Raji (cell line): ENCODE data around the gene B4GALT5.

Source experiments
- POLR2A ChIP-seq: IDR thresholded peaks from 2 replicates; pipeline ENCODE4 v1.6.1; 2011; ENCODE audit warnings: low read depth, low read length, control low read depth; ENCODE audit not compliant: insufficient read depth

B4GALT5 gene

DNA sequence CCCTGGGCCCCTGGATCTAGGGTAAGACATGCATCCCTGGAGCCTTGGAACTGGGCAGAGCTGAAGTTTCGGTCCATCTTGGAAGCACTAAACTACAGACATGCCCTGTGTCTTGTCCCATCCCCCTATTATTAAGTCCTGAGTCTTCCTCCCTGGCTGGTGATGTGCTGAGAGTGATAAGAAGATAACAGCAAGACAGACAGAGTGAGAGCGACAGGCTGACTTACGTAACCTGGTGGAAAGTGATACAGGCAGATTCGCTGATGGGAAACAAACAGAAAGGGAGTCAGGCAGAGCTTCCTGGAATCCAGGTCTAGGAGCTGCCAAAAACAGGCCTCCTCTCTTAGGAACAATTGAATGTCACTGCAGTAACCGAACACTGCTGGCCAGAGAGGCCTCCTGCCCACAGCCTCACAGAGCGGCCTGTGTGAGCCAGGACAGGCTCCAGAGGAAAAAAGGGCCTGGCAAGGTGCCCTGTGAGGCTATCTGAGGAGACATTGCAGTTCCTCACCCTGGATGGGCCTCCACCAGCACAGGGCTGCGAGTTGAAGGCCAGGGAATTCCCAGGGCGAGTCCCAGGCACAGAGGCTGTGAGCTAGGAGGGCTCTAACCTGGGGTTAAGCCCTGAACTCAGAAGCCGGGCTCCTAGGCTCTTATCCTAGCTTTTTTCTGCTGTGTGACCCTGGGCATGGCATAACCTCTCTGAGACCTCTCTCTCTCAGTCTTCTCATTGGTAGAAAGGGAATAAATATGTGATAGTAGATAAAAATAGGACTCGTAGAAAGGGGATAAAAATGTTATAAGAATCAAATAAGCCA, 34.2 kb upstream of the B4GALT5 start:
- TF ChIP-seq POLR2A, result no peak

DNA sequence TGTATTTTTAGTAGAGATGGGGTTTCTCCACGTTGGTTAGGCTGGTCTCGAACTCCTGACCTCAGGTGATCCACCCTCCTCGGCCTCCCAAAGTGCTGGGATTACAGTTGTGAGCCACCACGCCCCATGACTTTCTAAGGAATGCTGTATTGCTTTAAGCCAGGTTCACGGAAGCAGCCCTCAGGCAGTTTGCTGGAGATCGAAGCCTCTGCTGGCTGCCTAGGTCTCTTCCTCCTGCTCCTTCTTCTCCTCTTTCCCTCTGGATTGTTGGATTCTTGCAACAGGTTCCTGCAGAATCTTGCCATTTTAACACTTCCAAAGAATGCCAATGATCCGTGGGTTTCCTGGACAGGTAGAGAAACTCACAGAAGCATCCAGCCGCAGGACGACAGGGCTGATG, 29.3 kb upstream of the B4GALT5 start:
- no peak for TF ChIP-seq POLR2A

DNA sequence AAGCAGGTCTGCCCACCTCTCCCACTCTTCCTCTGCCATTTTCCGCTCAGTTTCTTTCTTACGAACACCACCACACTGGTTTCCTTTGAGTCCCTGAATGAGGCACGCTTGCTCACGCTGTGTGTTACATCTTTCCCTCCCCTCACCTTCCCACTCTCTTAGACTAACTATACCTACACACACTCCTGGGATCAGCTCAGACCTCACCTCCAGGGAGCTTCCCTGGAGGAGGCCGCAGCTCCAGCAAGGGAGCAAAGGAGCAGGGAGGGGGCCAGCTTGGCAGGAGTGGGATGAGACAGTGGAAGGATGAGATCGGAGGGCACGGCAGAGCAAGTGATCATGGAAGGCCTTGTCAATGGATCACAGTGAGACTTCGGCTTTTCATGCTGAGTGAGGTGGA, 28.3 kb upstream of the B4GALT5 start:
- no peak for TF ChIP-seq POLR2A

DNA sequence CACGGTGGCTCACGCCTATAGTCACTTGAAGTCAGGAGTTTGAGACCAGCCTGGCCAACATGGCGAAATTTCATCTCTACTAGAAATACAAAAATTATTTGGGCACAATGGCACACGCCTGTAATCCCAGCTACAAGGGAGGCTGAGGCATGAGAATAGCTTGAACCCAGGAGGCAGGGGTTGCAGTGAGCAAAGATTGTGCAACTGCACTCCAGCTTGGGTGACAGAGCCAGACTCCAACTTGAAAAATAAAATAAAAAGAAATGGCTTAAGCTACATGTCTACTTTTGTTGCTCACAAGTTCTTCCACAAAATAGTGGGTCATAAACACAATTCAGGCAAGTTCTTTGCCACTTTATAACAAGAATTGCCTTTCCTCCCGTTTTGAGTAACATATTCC, 27.1 kb upstream of the B4GALT5 start:
- no peak for TF ChIP-seq POLR2A

DNA sequence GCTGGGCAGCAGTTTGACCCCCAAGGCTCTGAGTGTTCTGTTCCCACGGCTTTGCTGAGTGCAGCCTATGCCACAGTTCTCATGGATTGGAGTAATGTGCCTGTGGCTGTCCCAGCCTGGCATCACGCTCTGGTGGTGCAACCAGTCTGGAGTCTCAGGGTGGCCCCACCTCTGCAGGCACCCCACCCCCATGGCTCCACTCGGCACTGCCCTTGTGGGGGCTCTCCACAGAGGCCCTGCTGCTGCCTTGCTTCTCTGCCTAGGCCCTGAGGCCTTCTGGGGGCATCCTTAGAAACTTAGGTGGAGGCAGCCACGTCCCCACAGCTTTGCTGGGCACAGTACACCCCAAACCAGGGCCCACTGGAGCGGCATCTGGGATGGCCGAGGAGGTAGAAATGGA, 25.4 kb upstream of the B4GALT5 start:
- TF ChIP-seq POLR2A, result no peak

DNA sequence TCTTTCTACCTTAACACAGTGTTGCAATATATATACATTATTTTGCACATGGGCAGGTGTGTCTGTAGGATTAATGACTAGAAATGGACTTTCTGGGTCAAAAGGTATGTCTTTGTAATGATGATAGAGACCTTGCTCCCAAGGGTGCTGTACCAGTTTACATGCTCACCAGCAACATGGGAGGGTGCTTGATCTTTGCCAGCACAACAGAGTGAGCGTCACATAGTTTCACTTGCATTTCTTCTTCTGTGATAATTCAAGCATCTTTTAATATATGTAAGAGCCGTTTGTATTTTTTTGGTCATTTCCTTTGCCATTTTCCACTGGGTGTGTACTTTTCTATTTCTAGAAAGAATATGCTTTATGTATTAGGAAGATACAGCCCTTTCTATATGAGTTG, 23.6 kb upstream of the B4GALT5 start:
- TF ChIP-seq POLR2A, result no peak

DNA sequence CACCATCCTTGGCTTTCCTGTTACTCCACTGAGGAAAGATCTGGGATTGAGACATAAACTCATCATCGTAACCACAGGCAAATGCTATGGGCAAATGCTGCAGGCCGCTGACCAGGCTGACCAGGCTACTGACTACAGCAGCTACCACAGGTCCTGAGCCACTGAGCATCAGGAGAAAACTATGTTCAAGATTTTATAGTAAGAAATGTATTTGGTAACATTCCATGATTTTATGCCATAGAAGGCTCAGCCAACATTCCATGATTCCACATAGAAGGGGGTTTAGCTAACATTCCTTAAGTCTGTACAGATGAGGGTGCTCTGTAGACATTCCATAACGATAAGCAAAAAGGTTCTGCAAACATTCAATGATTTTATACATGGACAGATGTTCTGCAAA, 16.1 kb upstream of the B4GALT5 start:
- no peak for TF ChIP-seq POLR2A

DNA sequence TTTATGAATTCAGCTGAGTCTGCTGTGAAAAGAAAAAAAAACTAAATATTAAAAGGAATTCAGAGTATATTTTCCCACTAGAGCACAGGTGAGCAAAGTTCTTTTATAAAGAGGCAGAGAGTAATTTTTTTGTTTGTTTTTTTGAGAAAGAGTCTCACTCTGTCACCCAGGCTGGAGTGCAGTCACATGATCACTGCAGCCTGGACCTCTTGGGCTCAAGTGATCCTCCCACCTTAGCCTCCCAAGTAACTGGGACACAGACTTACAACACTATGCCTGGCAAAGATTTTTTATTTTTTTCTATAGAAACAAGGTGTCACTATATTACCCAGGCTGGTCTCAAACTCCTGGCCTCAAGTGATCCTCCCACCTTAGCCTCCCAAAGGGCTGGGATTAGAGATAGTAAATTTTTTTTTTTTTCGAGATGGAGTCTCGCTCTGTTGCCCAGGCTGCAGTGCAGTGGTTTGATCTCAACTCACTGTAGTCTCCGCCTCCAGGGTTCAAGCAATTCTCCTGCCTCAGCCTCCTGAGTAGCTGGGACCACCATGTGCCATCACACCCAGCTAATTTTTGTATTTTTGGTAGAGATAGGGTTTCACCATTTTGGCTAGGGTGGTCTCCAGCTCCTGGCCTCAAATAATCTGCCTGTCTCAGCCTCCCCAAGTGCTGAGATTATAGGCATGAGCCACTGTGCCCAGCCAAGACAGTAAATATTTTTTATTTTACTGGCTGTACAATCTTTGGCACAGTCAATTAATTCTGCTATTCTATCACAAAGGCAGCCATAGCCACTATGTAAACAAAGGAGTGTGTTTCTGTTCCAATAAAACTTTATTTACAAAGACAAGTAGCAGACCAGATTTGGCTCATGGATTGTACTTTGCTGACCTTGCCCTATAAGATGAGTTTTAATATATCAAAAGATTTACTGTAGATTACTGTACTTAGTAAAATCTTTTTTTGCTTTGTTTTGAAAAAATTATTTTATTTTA, 14.5 kb upstream of the B4GALT5 start:
- no peak for TF ChIP-seq POLR2A

DNA sequence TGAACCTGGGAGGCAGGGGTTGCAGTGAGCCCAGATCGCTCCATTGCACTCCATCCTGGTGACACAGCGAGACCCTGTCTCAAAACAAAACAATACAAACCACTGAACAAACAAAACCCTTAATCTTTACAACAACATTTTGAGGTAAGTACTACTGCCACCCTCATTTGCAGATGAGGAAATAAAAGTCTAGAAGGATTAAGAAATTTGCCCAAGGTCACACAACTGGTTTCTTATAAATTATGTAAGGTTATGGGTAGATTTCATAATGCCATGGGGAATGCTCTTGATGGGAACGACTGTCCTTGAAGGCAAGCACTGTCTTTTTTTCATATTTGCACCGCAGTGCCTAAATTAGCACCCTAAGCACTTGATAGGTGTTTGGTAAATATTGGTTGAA, 13.8 kb upstream of the B4GALT5 start:
- TF ChIP-seq POLR2A, result no peak

DNA sequence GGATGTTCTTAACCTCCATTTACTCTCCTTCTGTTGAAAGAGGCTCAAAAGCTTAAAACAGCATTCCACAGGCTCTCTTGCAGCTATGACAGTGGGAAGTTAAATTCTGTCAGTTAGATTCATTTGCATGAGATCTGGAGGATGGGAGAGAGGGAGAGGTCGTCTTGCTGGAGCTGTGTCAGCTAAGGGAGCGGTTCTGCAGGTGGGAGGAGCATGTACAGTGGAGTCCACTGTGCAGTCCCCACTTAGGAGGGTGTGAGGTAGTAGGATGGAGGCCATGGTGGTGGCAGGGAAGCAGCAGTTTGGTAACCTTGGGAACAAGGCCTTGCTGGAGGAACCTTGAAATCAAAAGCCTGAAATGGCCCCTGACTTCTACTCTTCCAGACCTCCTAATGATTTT, 12.0 kb upstream of the B4GALT5 start:
- no peak for TF ChIP-seq POLR2A

DNA sequence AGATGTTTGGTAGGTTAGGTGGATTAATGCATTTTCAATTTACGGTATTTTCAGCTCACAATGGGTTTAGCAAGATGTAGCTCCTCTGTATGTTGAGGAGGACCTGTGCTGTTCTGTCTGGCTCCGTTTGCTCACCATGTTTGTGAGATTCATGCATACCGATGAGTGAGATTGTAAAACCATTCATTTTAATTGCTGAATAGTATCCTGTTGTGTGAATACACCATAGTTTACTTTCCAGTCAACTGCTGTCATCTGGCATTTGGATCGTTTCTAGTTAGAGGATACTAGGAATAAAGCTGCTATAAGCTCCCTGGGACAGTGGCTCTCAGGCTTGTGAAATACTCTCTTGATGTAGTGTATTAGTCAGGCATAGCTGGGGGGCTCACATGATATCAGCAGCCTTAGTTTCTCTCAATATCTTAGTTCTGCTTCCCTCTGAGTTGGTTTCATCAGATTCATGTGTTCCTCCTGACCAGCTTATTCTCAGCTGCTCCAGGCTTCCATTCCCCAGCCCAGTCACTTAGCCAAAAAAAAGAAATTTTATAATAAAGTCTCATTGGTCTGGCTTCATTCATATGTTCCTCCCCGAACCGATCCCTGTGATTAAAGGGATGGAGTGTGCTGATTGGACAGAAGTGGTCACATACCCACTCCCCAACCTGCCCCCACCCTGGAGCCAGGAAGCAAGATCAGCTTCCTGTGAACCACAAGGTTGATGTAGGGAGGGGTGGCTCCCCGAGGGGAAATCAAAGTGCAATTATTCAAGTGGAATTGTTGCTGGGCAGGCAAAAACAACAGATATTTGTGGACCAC, 10.9 kb upstream of the B4GALT5 start:
- no peak for TF ChIP-seq POLR2A

DNA sequence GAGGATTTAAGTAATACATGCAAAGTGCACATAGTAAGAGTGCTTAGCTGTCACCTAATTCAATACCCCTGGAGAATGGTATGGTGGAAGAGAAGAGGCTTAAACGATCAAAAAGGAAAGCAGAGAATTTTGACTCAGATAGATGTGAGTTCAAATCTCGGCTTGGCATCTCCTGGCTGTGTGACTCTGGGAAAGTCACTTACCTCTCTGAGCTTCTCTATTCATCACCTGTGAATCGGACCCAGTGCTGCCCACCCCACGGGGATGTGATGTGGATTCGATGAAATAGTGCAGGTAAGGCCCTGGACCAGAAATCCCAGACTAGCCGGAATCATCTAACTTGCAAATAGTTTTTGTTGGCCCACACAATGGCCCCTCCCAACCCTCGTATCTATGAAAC, 1.8 kb upstream of the B4GALT5 start:
- no peak for TF ChIP-seq POLR2A

DNA sequence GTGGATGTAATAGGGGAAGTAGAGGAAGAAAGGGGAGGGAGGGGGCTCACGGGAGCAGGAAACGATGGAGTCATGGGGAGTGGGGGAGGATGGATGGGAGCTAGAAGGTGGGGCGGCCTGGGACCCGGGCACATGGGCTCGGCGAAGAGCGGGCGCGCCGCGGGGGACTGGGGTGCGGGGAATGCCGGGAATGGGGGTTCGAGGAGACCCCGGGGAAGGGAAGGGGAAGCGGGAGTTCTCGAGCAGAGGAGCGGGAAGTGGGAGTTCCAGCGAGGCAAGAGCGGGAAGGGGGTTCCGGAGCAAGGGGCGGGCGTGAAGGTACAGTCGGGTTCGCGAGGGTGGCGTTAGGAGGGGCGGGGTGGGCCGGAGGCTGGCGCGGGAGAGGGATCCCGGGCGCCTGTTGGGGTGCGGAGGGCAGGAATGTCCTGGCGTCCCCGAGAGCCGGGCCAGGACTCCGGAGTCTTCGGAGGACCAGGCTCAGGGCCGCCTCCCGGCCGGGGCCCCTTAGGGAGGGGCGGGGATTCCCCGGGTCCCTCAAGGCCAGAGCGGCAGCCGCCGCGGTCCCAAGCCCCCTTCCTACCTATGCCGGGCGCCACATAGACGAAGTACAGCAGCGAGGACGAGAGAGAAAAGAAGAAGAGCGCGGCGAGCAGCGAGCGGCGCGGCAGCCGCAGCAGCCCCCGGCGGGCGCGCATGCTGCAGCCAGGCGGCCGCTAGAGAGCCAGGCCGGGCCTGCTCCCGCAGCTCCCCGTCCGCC, 504 bp downstream of the B4GALT5 start:
- no peak for TF ChIP-seq POLR2A

DNA sequence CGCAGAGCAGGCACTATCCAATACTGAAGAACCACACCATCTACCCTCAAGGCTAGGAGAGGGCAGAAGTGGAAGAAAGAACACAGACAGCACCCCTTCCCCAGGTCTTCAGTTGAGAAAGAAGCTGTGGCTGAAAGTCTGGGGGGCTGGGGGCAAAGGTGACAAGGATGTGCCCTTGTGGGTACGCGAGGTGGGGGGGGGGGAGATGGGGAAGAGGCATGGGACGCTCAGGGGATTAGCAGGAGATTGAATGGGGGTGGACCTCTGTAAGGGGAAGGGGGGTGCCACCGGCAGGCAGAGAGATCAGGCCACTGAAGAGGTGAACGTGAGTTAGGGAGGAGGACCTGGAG, 1.1 kb downstream of the B4GALT5 start:
- no peak for TF ChIP-seq POLR2A

DNA sequence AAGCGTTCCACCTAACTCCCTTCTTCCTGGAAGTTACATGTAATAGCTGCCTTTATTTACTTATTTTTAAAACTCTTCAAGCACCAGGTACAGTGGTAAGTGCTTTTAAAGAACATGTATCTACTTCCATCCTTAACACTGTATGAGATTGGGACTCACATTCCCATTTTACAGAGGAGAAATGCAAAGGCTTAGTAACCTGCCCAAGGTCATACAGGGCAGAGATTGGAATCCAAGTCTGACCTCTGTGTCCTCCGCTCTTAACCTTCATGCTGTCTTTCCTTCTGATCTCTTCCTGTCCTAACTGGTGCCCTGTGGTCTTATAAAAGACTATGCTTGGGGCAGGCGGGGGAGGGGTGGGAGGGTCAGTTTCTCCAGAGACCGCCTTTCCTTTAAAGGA, 1.6 kb downstream of the B4GALT5 start:
- TF ChIP-seq POLR2A, result no peak
